ENCODE measurements around the gene AAR2. TPM values are rescaled to one million over a fixed set of nuclear protein-coding genes. Genes with fewer than 3 reads are reported as not detected.

AAR2 gene
- polyA plus RNA-seq, 1 of the 3 experiments (the other 2 are of a cell fraction) = 17.4 TPM

GRCh38 chr20:36217226-36217625 lies 19.1 kb upstream of the AAR2 start:
- peaks cover 0 to 21% of the 10 kb centered on the region in 2 experiments for H3K36me3 ChIP-seq (replicated peaks in 1 of 2; ENCODE audit: control insufficient read depth in 1 of 2, insufficient read depth in 2 of 2, low read length in 1 of 2)
- POLR2A ChIA-PET = no interaction called here

More at GRCh38 chr20:36217226-36217625, 19.1 kb upstream of the AAR2 start:
- H4K20me1 ChIP-seq (ENCODE audit: insufficient read depth) = no peaks in the 10 kb centered on the region
- TF ChIP-seq EZH2phosphoT487 (IDR thresholded peaks at IDR 0.05; ENCODE audit: borderline replicate concordance, low read depth) (no peak), CHD2 (IDR thresholded peaks at IDR 0.05; ENCODE audit: low read length, partially characterized antibody) (no peak), TAF1 (IDR thresholded peaks at IDR 0.05; ENCODE audit: borderline replicate concordance, low read depth, low read length) (no peak), POLR2AphosphoS5 (IDR thresholded peaks at IDR 0.05; ENCODE audit: low read depth, low read length) (no peak), PBX3 (IDR thresholded peaks at IDR 0.05) (no peak), ELF1 (IDR thresholded peaks at IDR 0.05) (no peak), YY1 (IDR thresholded peaks at IDR 0.05; ENCODE audit: low read depth) (no peak), EP300 (IDR thresholded peaks at IDR 0.05; ENCODE audit: borderline replicate concordance in 1 of 2, low read depth in 1 of 2, low read length in 1 of 2) (no peak), USF1 (IDR thresholded peaks at IDR 0.05; ENCODE audit: borderline replicate concordance, low read depth) (no peak)
- TF ChIP-seq, protein P1, sequence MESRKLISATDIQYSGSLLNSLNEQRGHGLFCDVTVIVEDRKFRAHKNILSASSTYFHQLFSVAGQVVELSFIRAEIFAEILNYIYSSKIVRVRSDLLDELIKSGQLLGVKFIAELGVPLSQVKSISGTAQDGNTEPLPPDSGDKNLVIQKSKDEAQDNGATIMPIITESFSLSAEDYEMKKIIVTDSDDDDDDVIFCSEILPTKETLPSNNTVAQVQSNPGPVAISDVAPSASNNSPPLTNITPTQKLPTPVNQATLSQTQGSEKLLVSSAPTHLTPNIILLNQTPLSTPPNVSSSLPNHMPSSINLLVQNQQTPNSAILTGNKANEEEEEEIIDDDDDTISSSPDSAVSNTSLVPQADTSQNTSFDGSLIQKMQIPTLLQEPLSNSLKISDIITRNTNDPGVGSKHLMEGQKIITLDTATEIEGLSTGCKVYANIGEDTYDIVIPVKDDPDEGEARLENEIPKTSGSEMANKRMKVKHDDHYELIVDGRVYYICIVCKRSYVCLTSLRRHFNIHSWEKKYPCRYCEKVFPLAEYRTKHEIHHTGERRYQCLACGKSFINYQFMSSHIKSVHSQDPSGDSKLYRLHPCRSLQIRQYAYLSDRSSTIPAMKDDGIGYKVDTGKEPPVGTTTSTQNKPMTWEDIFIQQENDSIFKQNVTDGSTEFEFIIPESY (IDR thresholded peaks at IDR 0.05; ENCODE audit: borderline replicate concordance, low read depth) = no peak
- TF ChIP-seq, protein P2, sequence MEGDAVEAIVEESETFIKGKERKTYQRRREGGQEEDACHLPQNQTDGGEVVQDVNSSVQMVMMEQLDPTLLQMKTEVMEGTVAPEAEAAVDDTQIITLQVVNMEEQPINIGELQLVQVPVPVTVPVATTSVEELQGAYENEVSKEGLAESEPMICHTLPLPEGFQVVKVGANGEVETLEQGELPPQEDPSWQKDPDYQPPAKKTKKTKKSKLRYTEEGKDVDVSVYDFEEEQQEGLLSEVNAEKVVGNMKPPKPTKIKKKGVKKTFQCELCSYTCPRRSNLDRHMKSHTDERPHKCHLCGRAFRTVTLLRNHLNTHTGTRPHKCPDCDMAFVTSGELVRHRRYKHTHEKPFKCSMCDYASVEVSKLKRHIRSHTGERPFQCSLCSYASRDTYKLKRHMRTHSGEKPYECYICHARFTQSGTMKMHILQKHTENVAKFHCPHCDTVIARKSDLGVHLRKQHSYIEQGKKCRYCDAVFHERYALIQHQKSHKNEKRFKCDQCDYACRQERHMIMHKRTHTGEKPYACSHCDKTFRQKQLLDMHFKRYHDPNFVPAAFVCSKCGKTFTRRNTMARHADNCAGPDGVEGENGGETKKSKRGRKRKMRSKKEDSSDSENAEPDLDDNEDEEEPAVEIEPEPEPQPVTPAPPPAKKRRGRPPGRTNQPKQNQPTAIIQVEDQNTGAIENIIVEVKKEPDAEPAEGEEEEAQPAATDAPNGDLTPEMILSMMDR (IDR thresholded peaks at IDR 0.05) = no peak
- H3K4me2 ChIP-seq = no peak overlapping the region
- no peak overlapping the region for H3K4me3 ChIP-seq (ENCODE audit: low read depth in 2 of 2, low read length in 1 of 2)
- no peaks in the 10 kb centered on the region for H3K9me2 ChIP-seq
- H2AFZ ChIP-seq (ENCODE audit: low read depth) = no peak overlapping the region
- CTCF ChIA-PET = interaction anchor here (1.2 to 4.8 kb wide), 6 partner anchors 13 to 222 kb away, joined by 3 to 34 read pairs (median 11); no protein-coding TSS in a partner anchor
- no peaks in the 10 kb centered on the region for H3K9me3 ChIP-seq
- no peaks in the 10 kb centered on the region for H3F3A ChIP-seq (replicated peaks; ENCODE audit: insufficient read depth)
- no peak overlapping the region for H3K9ac ChIP-seq
- no peaks in the 10 kb centered on the region for H3K79me2 ChIP-seq (ENCODE audit: insufficient read depth)
- no peaks in the 10 kb centered on the region for H3K27me3 ChIP-seq (ENCODE audit: insufficient read depth)
- WGBS (ENCODE audit: low lambda C conversion rate) = 84% methylated on average over 4 of the region's 4 CpGs
- no peak for DNase-seq
- no peak overlapping the region for H3K27ac ChIP-seq (ENCODE audit: low read depth in 2 of 2, low read length in 1 of 2)
- H3K4me1 ChIP-seq (ENCODE audit: control insufficient read depth in 1 of 2, insufficient read depth in 2 of 2, low read depth in 1 of 2, low read length in 1 of 2) = no peaks in the 10 kb centered on the region

Measured in SK-N-SH (cell line).